Thyroid gland (tissue), 4 donors: ENCODE measurements around the gene ARL4D.
"Not testable (repeated sequence)": the region's sequence is repeated elsewhere in the genome, so short reads cannot be mapped to it uniquely, and the experiment has no call there.

ENCODE experiments used
- POLR2A ChIP-seq, 2 donors: fragments of 450-650 bp; IDR thresholded peaks; one replicate each; pipeline ENCODE4 v1.6.1; 2017; ENCODE audit warnings: antibody characterized with exemption in 2 of 2, mild to moderate bottlenecking in 2 of 2, moderate library complexity in 1 of 2
- TF ChIP-seq, protein P1 (sequence below), 6 experiments: fragments of 200-600 bp in 3 of 6; fragments of 450-650 bp in 3 of 6; sonication (generic) in 3 of 6; IDR thresholded peaks; one replicate each; pipeline ENCODE4 v1.5.1; 2016 to 2019; ENCODE audit warnings: antibody characterized with exemption in 6 of 6, mild to moderate bottlenecking in 2 of 6, inconsistent platforms in 1 of 6, moderate library complexity in 1 of 6

DNA sequence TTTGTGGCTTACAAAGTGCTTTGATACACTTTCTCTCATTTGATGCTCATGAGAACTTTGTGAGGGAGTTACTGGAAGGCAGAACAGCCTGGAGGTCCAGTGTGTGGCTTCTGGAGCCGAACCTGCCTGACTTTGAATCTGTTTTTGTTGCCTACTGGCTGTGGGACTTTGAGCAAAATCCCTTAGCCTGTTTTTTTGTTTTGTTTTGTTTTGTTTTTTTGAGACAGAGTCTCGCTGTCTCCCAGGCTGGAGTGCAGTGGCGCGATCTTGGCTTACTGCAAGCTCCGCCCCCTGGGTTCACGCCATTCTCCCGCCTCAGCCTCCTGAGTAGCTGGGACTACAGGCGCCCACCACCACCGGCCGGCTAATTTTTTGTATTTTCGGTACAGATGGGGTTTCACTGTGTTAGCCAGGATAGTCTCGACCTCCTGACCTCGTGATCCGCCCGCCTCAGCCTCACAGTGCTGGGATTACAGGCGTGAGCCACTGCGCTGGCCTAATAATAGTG, 20.6 kb downstream of the ARL4D start:
- TF ChIP-seq, protein P1, sequence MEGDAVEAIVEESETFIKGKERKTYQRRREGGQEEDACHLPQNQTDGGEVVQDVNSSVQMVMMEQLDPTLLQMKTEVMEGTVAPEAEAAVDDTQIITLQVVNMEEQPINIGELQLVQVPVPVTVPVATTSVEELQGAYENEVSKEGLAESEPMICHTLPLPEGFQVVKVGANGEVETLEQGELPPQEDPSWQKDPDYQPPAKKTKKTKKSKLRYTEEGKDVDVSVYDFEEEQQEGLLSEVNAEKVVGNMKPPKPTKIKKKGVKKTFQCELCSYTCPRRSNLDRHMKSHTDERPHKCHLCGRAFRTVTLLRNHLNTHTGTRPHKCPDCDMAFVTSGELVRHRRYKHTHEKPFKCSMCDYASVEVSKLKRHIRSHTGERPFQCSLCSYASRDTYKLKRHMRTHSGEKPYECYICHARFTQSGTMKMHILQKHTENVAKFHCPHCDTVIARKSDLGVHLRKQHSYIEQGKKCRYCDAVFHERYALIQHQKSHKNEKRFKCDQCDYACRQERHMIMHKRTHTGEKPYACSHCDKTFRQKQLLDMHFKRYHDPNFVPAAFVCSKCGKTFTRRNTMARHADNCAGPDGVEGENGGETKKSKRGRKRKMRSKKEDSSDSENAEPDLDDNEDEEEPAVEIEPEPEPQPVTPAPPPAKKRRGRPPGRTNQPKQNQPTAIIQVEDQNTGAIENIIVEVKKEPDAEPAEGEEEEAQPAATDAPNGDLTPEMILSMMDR (IDR thresholded peaks at IDR 0.05) = not testable (repeated sequence)
- TF ChIP-seq POLR2A (IDR thresholded peaks at IDR 0.05) = not testable (repeated sequence)
